ENCODE measurements around the gene IDUA. TPM values are rescaled to one million over a fixed set of nuclear protein-coding genes. Genes with fewer than 3 reads are reported as not detected.
A peak's percentile ranks its signal among the peaks of the same experiment; 100 is the strongest.

Gene IDUA
- total RNA-seq, 2 donors from 2014 or later, result 8.9 to 10.2 TPM

DNA sequence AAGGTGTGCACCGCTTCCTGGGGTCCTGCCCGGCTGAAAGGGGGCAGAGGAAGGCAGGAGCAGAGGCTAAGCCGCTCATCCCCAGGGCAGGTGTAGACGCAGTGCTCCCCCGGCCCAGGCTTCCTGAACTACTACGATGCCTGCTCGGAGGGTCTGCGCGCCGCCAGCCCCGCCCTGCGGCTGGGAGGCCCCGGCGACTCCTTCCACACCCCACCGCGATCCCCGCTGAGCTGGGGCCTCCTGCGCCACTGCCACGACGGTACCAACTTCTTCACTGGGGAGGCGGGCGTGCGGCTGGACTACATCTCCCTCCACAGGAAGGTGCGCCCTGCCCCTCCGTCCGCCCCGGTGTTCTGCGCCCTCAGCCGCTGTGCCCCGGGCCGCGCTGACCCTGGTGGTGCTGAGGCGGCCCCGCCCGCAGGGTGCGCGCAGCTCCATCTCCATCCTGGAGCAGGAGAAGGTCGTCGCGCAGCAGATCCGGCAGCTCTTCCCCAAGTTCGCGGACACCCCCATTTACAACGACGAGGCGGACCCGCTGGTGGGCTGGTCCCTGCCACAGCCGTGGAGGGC lies 14.8 kb downstream of the IDUA start:
- Histone ChIP-seq H3K4me3 (no peak overlapping the region), H3K9me3 (no peaks in the 10 kb centered on the region), H3K27ac (no peak overlapping the region), H3K36me3 (no peaks in the 10 kb centered on the region), H3K27me3 (peaks cover 12 to 37% of the 10 kb centered on the region in 2 donors), H3K4me1 (peaks cover 0 to 36% of the 10 kb centered on the region in 2 donors)
- no peak for DNase-seq (ENCODE audit: low spot score)
- no peak for TF ChIP-seq CTCF (IDR thresholded peaks at IDR 0.05)

GRCh38 chr4:1002131-1002630 lies 15.3 kb downstream of the IDUA start:
- Histone ChIP-seq H3K36me3 (no peaks in the 10 kb centered on the region), H3K4me3 (peak overlapping the region in 1 of 2 donors; percentile 12), H3K27me3 (peaks cover 12 to 37% of the 10 kb centered on the region in 2 donors), H3K27ac (no peak overlapping the region), H3K4me1 (peaks cover 0 to 31% of the 10 kb centered on the region in 2 donors), H3K9me3 (no peaks in the 10 kb centered on the region)
- no peak for DNase-seq (ENCODE audit: low spot score)
- TF ChIP-seq CTCF (IDR thresholded peaks at IDR 0.05), result no peak

- H3K4me3 ChIP-seq, result peak overlapping the region in 1 of 2 donors; percentile 12
- peaks cover 12 to 37% of the 10 kb centered on the region in 2 donors for H3K27me3 ChIP-seq
- no peaks in the 10 kb centered on the region for H3K9me3 ChIP-seq
- no peak for TF ChIP-seq CTCF (IDR thresholded peaks at IDR 0.05)
- H3K36me3 ChIP-seq, result no peaks in the 10 kb centered on the region
- no peak for DNase-seq (ENCODE audit: low spot score)
- H3K4me1 ChIP-seq, result peaks cover 0 to 25% of the 10 kb centered on the region in 2 donors
- H3K27ac ChIP-seq, result no peak overlapping the region
Measured at GRCh38 chr4:1002631-1003251, 15.9 kb downstream of the IDUA start.

GRCh38 chr4:1003271-1004070 lies 16.6 kb downstream of the IDUA start:
- Histone ChIP-seq H3K27me3 (peaks cover 12 to 37% of the 10 kb centered on the region in 2 donors), H3K27ac (no peak overlapping the region), H3K4me1 (peaks cover 0 to 19% of the 10 kb centered on the region in 2 donors), H3K9me3 (no peaks in the 10 kb centered on the region), H3K4me3 (peak overlapping the region in 1 of 2 donors; percentile 12), H3K36me3 (no peaks in the 10 kb centered on the region)
- DNase-seq (ENCODE audit: low spot score), result no peak
- TF ChIP-seq CTCF (IDR thresholded peaks at IDR 0.05), result no peak

GRCh38 chr4:1004071-1004418 lies 17.2 kb downstream of the IDUA start:
- peaks cover 12 to 37% of the 10 kb centered on the region in 2 donors for H3K27me3 ChIP-seq

More at GRCh38 chr4:1004071-1004418, 17.2 kb downstream of the IDUA start:
- Histone ChIP-seq H3K4me3 (no peak overlapping the region), H3K9me3 (no peaks in the 10 kb centered on the region), H3K4me1 (peaks cover 0 to 24% of the 10 kb centered on the region in 2 donors), H3K27ac (no peak overlapping the region), H3K36me3 (no peaks in the 10 kb centered on the region)
- no peak for DNase-seq (ENCODE audit: low spot score)
- no peak for TF ChIP-seq CTCF (IDR thresholded peaks at IDR 0.05)
